Fibroblast of peridontal ligament (primary cell): ENCODE data around the gene WAPL.

ENCODE experiments used
- DNase-seq: peaks from one replicate; pipeline ENCODE4 v3.0.0-alpha.2; 2010; ENCODE audit errors: extremely low read depth

The WAPL gene

GRCh38 chr10:86524225-86524962 lies 2.8 kb upstream of the WAPL start:
- DNase-seq: no peak

GRCh38 chr10:86523348-86523747 lies 1.8 kb upstream of the WAPL start:
- DNase-seq: peak; percentile 36

DNA sequence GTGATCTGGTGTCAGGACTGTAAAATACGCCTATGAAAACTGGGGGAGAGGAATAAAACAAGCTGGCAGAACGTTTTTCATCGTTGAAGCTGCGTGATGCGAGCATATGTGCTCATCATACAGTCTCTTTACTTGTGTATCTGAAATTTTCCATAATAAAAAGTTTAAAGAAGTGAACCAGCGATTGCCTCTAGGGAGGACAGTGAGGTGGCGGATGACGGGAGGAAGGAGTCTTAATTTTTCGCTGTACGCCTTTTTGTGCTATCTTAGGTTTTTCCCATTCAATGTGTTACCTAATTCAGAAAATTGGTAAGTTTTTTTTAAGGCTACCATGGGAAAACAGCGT lies 891 bp upstream of the WAPL start:
- DNase-seq: no peak

DNA sequence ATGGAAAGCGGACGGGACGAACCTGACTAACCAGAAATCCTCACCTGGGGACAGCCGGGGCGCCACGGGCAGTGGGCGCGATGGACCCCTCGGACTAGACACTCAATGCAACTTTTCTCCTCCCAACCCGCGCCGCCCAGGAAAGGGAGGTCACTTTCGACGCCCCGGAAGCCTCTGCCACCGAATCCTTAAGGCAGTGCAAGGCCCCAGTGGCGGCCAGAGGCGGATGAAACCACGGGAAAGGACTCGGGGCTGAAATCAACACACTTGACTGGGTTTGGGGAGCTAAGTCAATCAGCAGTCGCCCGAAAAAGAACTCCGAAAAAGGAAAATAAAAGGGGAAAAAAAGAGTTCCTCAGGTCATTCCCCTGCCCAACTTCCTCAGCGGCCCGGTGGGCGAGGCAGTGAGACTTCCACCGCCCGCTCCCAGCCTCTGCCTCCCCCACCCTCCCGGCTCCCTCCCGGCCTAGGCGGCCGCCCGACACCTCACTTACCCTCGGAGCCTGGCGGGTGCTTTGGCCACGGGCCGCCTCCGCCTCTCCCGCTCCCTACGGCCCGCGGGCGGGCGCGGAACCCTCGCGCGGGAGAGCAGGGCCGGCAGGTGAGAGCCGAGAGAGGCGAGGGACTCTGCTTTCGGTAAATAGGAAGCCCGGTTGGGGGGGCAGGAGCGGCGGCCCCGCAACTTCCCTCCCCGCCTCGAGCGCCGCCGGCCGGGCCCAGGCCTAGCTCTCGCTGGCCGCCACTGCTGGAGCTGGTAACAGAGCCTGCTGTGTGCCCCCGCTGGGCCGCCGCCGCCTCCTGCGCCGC lies 518 bp downstream of the WAPL start:
- DNase-seq: peak; percentile 55

- no peak for DNase-seq
Observed at GRCh38 chr10:86518781-86519180, 2.8 kb downstream of the WAPL start.

DNA sequence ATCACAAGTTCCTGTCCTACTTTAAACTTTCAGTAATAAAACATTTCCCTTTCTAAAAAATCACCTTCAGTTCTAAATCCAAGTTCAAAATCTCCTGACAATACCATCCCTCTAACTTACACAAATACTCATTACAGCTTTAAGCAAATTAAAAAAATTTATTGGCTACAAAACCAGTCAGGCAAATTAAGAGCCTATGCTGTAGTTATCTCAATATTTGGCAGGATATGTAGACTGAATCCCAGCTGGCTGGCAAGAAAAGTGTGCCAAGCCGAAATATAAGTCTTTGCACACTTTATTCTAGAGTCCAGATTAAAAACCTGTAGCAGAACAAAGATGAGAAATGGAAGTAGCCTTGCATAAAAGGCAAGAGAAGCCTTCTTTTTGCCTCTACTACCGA lies 9.5 kb downstream of the WAPL start:
- DNase-seq: no peak

DNA sequence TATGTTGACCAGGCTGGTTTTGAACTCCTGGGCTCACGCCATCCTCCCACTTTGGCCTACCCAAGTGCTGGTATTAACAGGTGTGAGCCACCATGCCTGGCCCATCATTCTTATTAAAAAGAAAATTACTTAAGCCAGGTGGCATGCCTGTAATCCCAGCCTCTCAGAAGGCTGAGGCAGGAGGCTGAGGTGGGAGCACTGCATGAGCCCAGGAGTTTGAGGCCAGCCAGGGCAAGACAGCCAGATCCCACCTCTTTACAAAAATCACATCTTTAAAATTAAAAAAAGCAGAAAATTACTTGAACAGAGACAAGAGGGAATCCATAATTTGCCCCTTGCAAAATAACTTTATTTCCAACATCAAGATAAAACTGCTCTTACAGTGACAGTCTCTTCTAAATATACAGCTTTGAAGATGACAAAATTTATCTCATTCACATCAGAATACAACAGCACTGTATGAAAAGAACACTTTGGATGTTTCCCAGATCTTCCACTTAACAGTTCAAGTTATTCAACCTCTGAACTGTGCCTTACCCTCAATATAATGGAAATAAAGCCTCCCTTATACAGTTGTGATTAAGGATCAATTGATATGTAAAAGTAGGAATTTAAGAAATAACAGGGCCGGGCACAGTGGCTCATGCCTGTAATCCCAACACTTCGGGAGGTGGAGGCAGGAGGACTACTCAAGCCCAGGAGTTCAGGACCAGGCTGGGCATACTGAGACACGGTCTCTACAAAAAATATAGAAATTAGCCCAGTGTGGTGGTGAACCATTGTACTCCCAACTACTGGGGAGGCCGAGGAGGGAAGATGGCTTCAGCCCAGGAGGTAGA lies 10.3 kb downstream of the WAPL start:
- no peak for DNase-seq

GRCh38 chr10:86509145-86509544 lies 12.4 kb downstream of the WAPL start:
- no peak for DNase-seq

DNA sequence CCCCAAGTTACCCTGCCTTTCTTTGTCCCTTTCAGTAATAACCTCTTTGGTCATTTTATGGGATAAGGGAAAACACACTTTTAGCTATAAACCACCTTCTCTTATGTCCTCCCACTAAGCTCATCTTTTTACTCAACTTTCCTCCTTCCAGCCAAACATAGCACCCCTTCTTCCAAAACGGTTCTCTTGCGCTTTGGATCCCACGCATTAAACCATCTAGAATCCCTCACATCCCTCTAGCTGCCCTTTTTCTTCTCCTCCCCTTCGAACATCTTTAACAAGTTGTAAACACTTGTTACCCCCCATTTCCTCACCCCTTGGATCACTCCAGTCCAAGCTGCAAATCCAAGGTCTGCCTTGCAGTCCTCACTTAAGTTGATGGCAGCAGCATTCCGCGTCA lies 13.4 kb downstream of the WAPL start:
- DNase-seq: no peak

GRCh38 chr10:86506499-86506898 lies 15.1 kb downstream of the WAPL start:
- DNase-seq: no peak

GRCh38 chr10:86506062-86506461 lies 15.5 kb downstream of the WAPL start:
- no peak for DNase-seq

DNA sequence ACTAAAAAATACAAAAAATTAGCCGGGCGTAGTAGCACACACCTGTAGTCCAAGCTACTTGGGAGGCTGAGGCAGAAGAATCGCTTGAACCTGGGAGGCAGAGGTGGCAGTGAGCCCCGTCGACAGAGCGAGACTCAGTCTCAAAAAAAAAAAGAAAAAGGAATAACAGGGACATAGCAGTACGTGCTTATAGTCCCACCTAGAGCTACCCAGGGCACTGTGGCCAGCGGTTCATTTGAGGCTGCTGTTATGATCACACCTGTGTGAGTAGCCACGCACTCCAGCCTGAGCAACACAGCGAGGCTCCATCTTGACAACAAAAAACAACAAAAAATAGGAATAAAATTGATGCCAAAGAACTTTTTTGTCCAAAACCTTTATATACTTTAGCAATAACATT lies 17.1 kb downstream of the WAPL start:
- DNase-seq: no peak

DNA sequence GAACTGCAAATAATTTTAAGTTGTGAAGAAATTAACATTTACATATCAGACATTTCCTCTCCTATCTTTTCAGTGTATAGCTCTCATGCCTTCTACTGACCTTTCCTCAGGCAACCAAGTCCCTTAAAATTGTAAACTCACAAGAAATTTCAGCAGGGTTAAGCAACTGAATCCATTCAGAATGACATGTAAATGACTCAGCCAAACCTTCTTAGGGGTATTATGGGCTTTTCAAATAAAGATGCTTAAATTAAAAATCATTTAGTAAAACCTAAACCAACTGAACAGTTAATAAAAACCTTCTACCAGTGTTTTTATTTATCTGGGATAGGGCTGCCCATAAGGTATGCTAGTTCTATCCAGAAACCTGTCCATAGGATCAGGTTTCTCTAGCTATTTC lies 20.7 kb downstream of the WAPL start:
- DNase-seq: peak; percentile 56

GRCh38 chr10:86498598-86498997 lies 23.0 kb downstream of the WAPL start:
- no peak for DNase-seq

DNA sequence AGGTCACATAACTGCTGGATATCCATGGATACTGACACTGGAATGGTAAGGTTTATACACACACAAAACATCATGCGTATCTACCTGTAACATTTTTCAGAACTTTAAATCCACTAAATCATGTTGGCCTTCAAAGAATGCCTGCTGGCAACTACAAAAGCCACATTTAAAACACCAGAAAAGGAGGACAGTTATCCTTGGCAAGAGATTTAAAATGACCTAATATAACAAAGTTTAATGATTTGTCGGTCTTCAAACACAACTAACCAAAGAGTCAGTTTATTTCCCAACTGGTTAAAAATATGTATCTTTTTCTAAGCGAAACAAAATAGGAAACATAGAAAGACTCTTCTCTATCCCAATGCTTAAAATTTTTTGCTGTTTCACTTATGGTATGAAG lies 24.0 kb downstream of the WAPL start:
- DNase-seq: peak; percentile 29

DNA sequence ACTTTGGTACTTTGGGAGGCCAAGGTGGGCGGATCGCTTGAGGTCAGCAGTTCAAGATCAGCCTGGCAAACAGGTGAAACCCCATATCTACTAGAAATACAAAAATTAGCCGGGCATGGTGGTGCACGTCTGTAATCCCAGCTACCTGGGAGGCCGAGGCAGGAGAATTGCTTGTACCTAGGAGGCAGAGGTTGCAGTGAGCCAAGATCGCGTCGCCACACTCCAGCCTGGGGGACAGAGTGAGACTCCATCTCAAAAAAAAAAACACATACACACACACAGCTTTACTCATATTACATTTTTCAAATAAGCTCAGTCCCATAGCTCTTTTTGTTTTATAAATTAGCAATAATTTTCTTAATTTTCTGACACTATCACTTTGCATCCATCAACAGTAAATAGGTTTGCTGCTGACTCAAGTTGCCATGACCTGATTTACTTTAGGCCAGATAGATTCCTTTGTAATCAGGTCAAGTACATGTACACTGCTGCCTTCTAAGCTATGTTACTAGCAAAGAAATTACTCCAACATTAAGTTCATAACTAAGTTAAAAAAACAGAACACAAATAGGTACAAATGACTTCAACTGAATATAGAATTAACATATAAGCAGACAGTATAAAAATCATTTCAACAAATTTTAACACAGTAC lies 31.5 kb downstream of the WAPL start:
- DNase-seq: no peak

DNA sequence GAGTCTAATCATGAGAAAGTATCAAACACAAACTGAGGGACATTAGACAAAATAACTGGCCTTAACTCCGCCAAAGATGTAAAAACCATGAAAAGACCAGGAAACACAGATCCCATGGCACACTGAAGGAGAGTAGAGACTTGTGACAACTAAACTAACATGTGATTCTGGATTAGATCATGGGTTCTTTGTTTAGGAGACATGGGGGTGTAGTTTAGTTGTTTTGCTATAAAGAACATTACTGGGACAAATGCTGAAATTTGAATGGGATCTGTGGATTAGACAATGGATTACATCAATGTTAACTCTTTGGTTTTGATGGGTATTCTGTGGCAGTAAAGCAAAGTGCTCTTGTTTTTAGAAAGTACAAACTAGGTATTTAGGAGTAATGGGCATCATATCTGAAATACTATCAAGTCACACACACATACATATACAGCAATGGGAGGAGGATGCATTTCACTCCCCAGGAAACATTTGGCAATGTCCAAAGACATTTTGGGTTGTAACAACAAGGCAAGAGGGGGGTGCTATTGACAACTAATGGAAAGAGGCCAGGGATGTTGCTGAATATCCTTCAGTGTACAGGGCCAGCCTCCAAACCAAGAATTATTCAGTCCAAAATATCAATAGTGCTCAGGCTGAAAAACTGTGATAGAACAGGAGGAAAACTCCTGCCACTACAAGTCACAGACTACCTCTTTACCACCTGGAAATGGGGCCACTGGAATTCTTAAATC lies 32.4 kb downstream of the WAPL start:
- DNase-seq: no peak

DNA sequence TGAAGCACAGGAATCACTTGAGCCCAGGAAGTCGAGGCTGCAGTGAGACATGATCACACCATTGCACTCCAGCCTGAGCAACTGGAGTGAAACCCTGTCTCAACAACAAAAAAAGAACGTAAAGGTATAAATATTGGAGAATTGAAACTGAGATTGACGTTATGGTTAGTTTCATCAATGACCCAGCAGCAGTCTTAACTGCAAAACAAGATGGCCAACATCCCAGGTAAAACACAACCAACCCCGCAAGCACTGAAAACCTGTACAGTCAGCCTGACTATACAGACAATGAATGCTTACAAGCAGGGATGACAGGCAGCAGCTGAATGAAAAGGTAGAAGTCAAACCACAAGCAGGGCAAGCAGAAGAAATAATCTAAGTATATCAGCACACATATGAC lies 34.7 kb downstream of the WAPL start:
- DNase-seq: no peak

DNA sequence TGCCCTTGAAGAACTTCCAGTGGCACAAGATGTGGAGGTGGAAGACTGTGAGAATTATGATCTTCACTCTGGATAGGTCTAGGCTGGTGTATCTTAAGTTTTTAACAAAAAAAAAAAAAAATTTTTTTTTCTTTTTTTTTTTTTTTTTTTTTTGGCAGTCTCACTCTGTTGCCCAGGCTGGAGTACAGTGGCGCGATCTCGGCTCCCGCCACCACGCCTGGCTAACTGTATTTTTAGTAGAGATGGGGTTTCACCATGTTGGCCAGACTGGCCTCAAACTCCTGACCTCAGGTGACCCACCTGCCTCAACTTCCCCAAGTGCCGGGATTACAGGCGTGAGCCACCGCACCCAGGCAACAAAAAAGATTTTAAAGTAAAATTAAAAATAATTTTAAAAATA lies 37.9 kb downstream of the WAPL start:
- no peak for DNase-seq

GRCh38 chr10:86481761-86482160 lies 39.8 kb downstream of the WAPL start:
- peak; percentile 18 for DNase-seq

- DNase-seq: no peak
Observed at GRCh38 chr10:86480571-86480970, 41.0 kb downstream of the WAPL start.
